DMS53 treated with DMSO at 0.1 percent for 48 hours (cell line): ENCODE data around the gene KANK2.
"Not testable (repeated sequence)": the region's sequence is repeated elsewhere in the genome, so short reads cannot be mapped to it uniquely, and the experiment has no call there.

Experiments used
- DNase-seq: peaks from one replicate; lab custom pipeline; 2025; ENCODE audit not compliant: unreplicated experiment; lab: John Stamatoyannopoulos, UW

The KANK2 gene

GRCh38 chr19:11175920-11176319 is 21.4 kb downstream of the KANK2 start:
- no peak for DNase-seq

- no peak for DNase-seq
Measured at GRCh38 chr19:11174336-11174735, 23.0 kb downstream of the KANK2 start.

- no peak for DNase-seq
Measured at GRCh38 chr19:11173516-11174155, 23.7 kb downstream of the KANK2 start.

GRCh38 chr19:11172576-11172975 is 24.8 kb downstream of the KANK2 start:
- DNase-seq = no peak

- DNase-seq = no peak
Measured at GRCh38 chr19:11171144-11171543, 26.2 kb downstream of the KANK2 start.

- DNase-seq = no peak
Measured at GRCh38 chr19:11169896-11170678, 27.3 kb downstream of the KANK2 start.

- DNase-seq = no peak
Measured at GRCh38 chr19:11168568-11168967, 28.8 kb downstream of the KANK2 start.

- DNase-seq = no peak
Measured at GRCh38 chr19:11166281-11167142, 30.8 kb downstream of the KANK2 start.

- no peak for DNase-seq
Measured at GRCh38 chr19:11165486-11166030, 31.8 kb downstream of the KANK2 start.

- DNase-seq = no peak
Measured at GRCh38 chr19:11164879-11165406, 32.4 kb downstream of the KANK2 start.

- no peak for DNase-seq
Measured at GRCh38 chr19:11164296-11164695, 33.0 kb downstream of the KANK2 start.

- not testable (repeated sequence) for DNase-seq
Measured at GRCh38 chr19:11160440-11160768, 36.9 kb downstream of the KANK2 start.

GRCh38 chr19:11159598-11160439 is 37.5 kb downstream of the KANK2 start:
- no peak for DNase-seq

GRCh38 chr19:11155373-11156120 is 41.8 kb downstream of the KANK2 start, which contains the start of gene SPC24:
Gene SPC24 (minus strand): TSS chr19:11155782. CDS start chr19:11155776, 6 bp downstream.
- DNase-seq = peak; percentile 90

- no peak for DNase-seq
Measured at GRCh38 chr19:11154683-11155047, 42.7 kb downstream of the KANK2 start.

GRCh38 chr19:11152318-11153062 is 44.9 kb downstream of the KANK2 start:
- no peak for DNase-seq

- no peak for DNase-seq
Measured at GRCh38 chr19:11151181-11151580, 46.2 kb downstream of the KANK2 start.

GRCh38 chr19:11148001-11148400 is 49.3 kb downstream of the KANK2 start:
- DNase-seq = no peak

- DNase-seq = no peak
Measured at GRCh38 chr19:11145536-11145924, 51.8 kb downstream of the KANK2 start.
